GM19397 (cell line): ENCODE measurements around the gene LRWD1.
"Not testable (repeated sequence)": the region's sequence is repeated elsewhere in the genome, so short reads cannot be mapped to it uniquely, and the experiment has no call there.

Source experiments
- ATAC-seq: cut with Tn5 transposase; IDR thresholded peaks from one replicate; pipeline ENCODE4 v1.9.1; 2021; ENCODE audit warnings: mild to moderate bottlenecking, moderate library complexity; ENCODE audit not compliant: unreplicated experiment

Gene LRWD1

DNA sequence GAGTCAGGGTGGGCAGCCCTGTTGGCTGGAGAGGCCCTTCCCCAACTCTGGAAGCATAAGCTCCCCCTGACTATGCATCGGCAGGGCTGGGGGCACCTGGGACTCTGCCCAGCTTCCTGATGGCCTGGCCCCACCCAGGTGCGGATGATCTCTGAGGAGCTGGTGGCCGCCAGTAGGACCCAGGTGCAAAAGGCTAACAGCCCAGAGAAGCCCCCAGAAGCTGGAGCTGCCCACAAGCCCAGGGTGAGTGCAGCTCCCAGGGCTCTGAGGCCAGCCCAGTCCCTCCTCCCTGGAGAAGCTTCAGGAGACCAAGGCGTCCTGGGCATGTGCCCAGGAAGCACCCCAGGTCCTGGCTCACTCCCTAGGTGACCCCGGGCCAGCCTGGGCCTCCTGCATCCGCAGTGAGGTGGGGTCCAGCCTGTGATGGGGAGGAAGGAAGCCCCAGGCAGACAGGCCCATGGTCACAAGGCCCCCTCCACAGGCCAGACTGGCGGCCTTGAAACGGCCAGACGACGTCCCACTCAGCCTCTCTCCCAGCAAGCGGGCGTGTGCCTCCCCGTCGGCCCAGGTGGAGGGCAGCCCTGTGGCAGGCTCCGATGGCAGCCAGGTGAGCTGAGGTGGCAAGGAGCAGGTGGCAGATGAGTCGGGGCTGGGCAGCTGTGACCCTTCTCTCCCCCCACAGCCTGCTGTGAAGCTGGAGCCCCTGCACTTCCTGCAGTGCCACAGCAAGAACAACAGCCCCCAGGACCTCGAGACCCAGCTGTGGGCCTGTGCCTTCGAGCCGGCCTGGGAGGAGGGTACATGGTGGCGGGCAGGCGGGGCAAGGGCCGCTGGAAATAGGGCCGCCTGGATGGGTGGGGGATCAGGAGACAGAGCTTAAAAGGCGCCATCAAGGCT, 3.0 kb downstream of the LRWD1 start:
- ATAC-seq = no peak

DNA sequence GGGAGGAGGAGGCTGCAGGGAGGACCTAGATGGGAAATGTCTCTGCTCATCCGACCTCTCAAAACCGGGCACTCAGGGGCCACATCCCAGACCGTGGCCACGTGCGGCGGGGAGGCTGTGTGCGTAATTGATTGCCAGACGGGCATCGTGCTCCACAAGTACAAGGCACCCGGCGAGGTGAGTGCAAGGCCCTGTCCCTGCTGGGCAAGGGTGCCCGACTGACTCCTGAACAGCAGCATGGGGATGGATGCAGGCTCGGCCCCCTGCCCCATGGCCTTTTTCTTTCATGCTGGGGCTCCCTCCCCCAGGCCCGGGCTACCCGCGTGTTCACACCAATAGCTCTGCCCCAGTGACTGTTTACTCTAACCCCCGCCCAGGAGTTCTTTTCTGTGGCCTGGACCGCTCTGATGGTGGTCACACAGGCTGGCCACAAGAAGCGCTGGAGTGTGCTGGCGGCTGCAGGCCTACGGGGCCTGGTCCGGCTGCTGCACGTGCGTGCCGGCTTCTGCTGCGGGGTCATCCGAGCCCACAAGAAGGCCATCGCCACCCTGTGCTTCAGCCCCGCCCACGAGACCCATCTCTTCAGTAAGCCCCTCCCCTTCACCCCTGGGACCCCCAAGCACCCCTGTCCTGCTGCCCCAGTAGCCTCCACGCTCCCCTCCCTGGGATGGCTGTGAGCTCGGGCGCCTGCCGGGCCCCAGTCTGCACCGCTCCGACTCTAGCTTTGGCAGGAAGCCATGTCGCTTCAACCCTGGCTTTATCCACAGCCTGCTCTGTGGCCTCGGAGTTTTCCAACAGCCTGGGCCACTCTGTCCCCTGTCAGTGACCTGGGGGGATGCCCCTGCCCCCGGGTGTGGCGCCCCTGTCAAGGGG, 3.9 kb downstream of the LRWD1 start:
- ATAC-seq = no peak

DNA sequence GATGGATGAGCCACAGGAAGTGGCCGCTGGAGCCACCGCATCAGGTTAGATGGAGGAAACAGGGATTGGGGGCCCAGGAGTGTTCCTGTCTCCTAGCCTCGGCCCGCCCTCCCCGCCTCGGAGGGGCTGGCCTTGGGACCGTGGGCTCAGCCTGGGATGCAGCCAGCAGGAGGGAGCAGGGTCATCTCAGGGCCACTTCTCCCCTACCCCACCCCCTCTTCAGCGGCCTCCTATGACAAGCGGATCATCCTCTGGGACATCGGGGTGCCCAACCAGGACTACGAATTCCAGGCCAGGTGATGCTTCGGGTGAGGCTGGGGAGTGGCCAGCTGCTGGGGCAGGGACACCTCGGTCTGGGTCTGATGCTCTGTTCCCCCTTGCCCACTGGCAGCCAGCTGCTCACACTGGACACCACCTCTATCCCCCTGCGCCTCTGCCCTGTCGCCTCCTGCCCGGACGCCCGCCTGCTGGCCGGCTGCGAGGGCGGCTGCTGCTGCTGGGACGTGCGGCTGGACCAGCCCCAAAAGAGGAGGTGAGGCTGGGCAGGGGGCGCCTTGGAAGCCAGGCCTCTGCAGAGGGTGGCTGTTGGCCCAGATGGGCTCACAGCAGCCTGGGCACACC, 4.7 kb downstream of the LRWD1 start:
- ATAC-seq = no peak

DNA sequence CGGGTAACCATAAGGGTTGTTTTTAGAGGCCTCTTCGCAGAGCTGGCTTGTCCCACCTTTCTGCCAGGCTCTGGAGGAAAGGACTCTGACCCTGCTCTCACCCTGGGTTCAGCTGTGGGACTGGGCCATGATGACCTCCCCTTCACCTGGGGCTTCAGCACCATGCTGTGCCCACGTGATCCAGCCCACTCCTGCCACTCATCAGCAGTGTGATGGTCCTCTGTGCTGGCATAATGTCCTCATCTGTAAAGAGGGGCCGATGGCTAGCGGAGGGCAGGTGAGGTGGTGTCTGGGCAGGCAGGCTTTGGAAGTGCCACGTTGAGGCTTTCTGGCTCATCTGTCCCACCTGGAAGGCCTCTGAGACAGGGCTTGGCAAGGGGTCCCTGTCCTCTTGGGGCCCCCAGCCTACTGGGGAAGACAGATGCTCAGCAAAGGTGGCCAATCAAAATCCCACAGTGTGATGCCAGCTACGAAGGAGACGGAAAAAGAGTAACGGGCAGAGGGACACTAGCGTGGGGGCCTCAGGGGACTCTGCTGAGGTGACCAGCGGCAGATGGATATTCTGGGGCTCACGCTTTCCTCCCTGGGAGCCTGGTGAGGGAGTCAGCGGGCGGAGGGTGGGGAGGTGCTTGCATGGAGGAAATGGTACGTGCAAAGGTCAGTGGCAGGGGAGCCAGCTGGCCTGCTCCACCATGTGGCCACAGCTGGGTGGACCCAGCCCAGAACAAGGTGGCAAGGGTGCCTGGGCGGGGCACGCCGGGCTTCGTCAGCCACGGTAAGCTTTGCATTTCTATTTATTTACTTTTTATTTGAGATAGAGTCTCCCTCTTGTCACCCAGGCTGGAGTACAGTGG, 5.4 kb downstream of the LRWD1 start:
- ATAC-seq = no peak

DNA sequence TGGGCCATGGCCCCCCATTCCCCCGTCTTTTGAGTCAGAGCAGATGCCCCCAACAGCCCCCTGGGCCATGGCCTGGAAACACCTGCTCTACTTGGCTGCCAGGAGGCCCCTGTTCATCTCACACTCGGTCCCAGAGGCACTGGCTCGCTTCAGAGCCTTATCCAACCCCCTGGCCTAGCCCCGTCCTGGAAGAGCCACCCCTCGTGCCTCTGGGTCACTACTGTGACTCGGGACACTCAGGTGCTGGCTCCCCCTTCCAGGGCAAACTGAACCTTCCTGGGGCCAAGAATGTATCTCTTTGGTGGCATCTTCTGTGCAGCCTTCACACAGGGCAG, 7.0 kb downstream of the LRWD1 start:
- ATAC-seq = no peak

DNA sequence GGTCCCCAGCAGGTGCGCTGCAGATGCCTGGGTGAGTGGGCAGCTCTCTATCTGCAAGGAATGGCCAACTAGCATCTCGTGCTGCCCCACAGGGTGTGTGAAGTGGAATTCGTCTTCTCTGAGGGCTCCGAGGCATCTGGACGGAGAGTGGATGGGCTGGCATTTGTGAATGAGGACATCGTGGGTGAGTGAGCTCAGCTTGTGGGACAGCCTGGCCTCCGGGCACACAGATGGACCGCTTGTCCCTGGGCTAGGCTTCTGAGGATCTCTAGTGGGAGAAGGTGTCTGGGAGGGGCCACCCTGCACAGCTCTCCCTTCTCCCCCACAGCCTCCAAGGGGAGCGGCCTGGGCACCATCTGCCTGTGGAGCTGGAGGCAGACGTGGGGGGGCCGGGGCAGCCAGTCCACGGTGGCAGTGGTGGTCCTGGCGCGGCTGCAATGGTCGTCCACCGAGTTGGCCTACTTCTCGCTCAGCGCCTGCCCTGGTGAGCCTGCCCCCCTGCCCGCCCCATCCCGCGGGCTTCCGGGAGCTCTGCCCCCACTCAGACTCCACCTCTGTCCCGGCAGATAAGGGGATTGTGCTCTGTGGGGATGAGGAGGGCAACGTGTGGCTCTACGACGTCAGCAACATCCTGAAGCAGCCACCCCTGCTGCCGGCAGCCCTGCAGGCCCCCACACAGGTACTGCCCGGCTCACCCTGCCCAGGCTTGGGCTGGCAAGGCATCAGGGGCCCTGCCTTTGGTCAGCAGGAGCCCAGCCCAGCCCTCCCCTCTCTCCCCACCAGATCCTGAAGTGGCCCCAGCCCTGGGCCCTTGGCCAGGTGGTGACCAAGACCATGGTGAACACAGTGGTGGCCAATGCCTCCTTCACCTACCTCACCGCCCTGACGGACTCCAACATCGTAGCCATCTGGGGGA, 7.6 kb downstream of the LRWD1 start:
- no peak for ATAC-seq

DNA sequence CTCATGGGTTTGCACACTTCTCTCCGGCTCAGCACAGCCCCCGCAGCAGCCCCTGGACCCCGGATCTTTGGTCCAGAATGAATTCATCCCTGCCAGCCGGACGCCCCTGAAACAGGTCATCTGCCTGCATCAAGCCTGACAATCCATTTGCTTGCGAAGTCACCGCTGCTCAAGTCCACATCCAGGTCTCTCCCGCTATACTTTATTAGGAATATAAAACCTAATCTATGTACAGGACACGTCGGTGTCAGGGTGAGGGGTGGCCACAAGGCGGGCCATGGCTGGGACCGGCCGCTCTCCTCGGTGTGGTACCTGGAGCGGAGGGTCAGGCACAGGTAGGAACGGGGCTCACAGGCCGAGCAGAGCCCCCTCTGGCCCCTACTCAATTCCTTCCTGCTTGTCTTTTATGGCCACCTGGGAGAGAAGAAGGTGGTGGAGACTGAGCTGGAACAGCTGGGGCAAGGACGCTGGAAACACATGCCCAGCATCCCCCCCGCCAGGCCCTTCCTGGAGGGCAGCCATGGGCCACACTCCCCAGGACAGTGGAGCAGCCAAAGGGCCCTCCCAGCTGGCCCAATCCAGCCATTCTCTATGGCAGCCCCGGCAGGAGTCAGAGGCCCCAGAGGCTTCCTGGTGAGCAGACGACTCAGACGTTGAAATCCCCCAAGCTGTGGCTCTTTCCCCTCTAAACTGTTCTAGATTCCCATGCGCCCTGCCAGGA, 8.6 kb downstream of the LRWD1 start:
- no peak for ATAC-seq

DNA sequence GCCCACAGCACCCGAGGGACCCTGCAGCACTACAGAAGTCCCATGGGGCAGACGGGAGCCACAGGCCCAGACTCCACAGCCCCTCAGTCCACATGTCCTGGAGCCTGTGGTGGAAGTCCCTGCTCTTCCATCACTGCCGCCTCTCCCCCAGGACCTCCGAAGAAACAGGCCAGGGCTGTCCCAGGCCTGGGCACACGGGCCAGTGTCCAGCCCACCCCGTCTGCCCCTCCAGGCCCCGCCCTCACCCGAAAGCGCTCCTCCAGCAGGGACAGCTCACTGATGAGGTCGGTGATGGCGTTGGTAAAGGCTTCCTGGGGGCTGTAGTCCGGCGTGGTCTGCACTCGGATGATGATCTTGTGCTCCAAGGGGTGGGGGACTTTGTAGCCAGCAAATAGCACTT, 9.3 kb downstream of the LRWD1 start:
- not testable (repeated sequence) for ATAC-seq

DNA sequence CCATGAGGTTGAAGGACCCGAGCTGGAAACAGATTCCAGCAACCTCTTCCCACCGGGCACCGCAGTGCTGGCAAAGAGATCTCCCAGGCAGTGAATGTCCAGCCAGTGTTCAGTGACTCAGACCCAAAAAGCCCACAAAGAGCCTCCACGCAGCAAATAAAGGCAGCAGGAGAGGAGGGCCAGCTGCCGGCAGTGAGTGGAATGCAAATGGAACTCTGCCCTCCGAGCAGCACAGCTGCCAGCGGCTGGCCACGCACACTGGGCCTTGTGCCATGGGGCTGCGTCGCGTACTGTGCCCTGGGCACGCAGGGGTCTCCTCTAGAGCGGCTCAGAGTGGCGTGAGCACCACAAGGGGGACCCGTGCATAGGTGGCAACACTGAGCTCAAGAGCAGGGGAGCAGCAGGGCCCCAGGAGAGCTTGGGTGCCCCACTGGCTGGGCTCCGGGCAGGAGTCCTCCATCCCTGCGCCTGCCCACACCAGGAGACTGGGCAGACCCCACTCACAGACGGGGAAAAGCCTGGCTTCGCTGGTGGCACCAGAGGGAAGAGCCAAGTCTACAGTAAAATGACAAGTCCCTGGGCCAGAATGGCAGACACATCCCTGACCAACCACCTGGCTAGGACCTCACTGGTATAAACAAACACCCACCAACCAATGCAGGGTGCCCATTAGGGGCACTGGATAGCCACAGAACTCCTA, 10.1 kb downstream of the LRWD1 start:
- not testable (repeated sequence) for ATAC-seq

DNA sequence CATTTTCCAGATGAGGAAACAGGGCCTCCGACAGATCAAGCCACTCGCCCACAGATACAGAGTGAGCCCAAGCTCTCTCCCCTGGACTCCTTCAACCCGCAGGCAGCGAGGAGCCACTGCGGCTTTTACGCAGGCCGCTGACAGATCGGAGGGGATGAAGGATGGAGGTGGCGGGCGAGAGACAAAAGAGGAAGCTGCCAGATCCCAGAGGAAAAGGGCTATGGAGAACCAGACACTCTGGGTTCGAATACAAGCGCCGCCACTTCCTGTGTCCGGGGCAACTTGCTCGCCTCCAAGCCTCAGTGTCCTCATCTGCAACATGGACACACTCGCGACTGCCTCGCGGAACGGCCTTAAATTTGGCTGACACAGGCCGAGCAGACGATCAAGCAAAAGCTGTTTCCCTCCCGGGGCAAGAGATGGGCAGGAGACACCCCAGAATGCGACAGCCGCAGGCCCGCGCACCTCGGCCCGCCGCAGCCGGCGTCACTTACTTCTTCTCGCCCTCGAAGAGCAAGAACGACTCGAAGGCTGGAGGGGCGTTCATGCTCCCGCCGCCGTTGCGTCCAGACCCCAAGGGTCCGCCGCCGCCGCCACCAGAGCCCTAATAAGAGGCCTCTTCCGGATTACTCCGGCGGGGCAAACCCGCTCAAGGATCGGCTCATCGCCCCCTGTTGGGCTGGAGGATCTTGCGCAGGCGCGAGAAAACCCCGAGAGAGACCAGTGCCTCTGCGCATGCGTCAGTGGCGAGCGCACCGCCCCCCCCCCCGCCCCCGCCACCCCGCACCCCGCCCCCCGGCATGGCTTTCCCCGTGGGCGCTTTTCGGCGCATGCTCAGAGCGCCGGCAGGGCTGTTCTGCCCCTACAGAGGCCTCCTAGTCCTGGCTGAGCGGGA, 13.8 kb downstream of the LRWD1 start, which contains the start of gene POLR2J:
Gene POLR2J (minus strand): TSS at position 609 of the 895 bp plus-strand sequence. CDS start 62 bp downstream, at position 547.
- peak; percentile 74 for ATAC-seq

DNA sequence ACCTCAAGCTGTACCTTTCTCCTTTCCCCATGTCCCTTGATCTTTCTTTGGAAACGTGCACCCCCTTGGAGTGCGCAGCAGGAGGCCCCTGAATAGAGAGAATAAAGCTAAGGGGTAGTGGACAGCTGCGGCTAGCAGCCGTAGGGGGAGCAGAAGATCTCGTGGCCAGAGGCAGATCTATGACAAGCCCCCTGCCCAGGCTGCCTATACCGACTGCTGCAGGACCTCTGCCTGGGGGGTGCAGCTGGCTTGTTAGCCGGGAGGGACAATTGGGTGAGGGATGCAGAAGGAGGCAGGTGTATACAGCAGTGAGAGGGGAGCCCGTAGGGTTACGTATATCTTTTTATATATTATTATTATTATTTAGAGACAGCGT, 14.4 kb downstream of the LRWD1 start:
- peak; percentile 11 for ATAC-seq

DNA sequence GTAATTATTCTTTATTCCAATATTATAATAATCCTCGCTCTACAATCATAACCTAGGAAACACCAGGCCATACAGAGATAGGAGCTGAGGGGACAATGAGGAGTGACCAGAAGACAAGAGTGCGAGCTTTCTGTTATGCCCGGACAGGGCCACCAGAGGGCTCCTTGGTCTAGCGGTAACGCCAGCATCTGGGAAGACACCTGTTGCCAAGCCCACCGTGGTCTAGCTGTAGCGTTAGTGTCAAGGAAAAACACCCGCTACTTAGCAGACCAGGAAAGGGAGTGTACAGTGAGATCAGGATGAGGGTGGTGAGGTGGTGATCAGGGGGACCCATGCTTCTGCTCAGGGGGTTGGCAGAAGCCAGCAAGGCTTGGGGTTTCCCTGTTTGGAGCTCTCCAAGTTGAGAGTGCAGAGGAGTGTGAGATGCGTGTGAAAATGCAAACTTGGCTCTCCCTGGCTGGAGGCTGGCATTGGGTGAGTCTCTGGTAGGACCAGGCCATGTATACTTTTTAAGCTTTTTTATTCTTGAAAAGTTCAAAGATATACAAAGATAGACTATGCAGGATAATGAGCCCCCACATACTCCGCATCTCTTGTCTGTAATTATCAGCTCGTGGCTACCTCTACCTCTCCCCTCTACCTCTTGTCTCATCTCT, 15.3 kb downstream of the LRWD1 start:
- not testable (repeated sequence) for ATAC-seq

DNA sequence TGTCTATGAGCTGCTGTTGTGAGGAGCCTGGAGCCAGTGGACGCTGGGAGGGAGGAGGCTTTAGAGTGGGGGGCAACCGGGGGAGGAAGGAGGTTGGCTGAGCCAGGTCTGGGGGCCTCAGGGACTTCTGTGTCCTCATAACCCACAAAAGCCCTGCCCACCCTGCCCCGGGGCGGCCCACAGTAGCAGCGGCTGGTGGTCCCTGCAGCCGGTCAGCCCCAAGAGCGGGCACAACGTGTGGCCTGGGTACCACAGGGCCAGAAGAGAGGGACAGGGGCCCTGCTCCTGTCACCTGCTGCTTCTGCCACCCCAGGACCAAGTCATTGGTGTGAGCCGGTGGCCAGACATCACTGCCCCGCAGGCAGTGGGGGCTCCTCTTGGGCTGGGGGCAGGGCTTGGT, 17.2 kb downstream of the LRWD1 start:
- not testable (repeated sequence) for ATAC-seq

DNA sequence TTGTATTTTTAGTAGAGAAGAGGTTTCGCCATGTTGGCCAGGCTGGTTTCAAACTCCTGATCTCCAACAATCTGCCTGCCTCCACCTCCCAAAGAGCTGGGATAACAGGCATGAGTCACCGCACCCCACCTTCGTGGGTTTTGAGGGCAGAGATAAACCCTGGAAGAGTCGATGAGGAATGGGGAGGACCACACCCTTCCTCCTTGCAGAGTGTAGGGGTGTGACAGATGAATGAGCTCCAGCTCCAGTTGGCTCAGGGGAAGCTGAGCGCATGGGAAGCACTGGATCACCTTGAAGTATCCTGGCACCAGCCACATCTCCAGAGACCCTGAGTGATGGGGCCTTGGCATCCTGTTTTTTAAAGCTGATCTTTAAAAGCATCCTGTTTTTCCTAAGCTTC, 19.5 kb downstream of the LRWD1 start:
- not testable (repeated sequence) for ATAC-seq

DNA sequence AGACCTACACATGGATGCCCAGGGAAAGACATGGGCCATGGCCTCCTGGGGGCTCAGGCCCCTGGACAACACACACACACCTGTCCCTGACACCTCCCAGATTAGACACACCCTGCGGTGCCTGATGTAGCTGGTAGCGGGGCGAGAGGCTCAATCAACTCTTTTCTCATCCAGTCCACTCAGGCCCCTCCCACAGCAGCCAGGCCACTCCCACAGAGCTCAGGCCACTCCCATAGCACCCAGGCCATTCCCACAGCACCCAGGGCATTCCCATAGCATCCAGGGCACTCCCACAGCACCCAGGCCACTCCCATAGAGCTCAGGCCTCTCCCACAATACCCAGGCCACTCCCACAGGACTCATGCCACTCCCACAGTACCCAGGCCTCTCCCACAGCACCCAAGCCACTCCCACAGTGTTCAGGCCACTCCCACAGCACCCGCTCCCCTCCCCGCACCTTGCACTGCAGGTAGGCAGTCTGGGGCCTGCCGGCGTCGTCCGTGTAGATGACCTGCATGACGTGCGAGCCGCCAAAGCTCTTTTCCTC, 25.8 kb downstream of the LRWD1 start:
- ATAC-seq = peak; percentile 33

DNA sequence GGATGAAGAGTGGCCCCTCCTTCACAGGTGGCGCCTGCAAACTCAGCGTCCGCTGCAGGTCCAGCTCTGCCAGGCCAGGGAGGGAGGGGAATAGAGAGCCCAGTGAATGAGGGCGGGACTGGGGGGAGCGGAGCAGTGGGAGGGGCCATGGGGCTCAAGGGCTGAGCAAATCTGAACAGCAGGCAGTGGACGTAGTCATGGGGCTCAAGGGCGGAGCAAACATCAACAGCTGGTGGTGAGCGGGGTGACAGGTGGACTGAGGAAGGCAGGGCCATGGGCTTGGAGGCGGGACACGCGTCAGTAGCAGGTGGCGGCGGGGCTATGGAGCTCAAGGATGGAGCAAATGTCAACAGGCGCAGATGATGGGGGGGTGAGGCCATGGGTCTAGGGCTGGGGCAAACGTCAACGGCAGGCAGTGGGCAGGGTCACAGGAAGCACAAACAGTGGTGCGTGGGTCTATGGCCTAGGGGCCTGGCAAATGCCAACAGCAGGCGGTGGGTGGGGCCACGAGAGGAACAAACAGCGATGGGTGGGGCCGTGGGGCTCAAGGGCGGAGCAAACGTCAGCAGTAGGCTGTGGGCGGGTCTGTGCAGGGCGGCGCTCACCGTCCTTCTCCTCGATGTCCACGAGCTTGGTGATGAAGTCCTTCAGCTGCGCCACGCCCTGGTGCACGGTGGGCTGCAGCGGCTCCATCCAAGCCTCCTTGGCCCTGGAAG, 28.6 kb downstream of the LRWD1 start:
- ATAC-seq = peak; percentile 35
